ENCODE results near the gene GPC1. TPM values are rescaled to one million over a fixed set of nuclear protein-coding genes. Genes with fewer than 3 reads are reported as not detected.

GPC1 gene
- total and polyA plus RNA-seq, 2 donors (not counting 1 experiment from before 2014, with no cell fraction given) = 1.2 to 3.3 TPM

GRCh38 chr2:240445961-240446663, 10.6 kb downstream of the GPC1 start:
- H3K9me3 ChIP-seq (ENCODE audit: control extremely low read depth in 1 of 3, control insufficient read depth in 2 of 3, insufficient read depth in 1 of 3, low read length in 2 of 3) = no peaks in the 10 kb centered on the region
- Mint-ChIP-seq H3K27me3 (peaks cover 24% of the 10 kb centered on the region), H3K27ac (no peak overlapping the region), H3K4me3 (no peak overlapping the region), H3K9me3 (ENCODE audit: insufficient read depth) (no peaks in the 10 kb centered on the region), H3K4me1 (peaks cover 13% of the 10 kb centered on the region)
- H3K4me3 ChIP-seq (ENCODE audit: control extremely low read depth in 1 of 5, extremely low read depth in 1 of 5, insufficient read depth in 1 of 5, low read depth in 2 of 5, low read length in 4 of 5) = no peak overlapping the region
- intact Hi-C loops (cut with micrococcal nuclease) = no loop called here
- WGBS (ENCODE audit: insufficient coverage) = 86% methylated on average over 21 of the region's 24 CpGs
- ChIA-PET CTCF (no interaction called here), POLR2A (no interaction called here)
- H2AFZ ChIP-seq (ENCODE audit: insufficient read depth, low read depth, low read length, poor library complexity, severe bottlenecking) = no peak overlapping the region
- no peak for TF ChIP-seq CTCF (IDR thresholded peaks at IDR 0.05)
- no peak for TF ChIP-seq EZH2 (IDR thresholded peaks at IDR 0.05; ENCODE audit: borderline replicate concordance, insufficient read depth, low read depth, low read length, poor library complexity, severe bottlenecking)
- no peak for DNase-seq
- H4K20me1 ChIP-seq (ENCODE audit: control insufficient read depth, insufficient read depth, low read length, poor library complexity, severe bottlenecking) = no peaks in the 10 kb centered on the region
- H3K27ac ChIP-seq (ENCODE audit: low read length in 2 of 2) = no peak overlapping the region
- H3K79me2 ChIP-seq (ENCODE audit: control insufficient read depth, insufficient read depth, low read length) = no peaks in the 10 kb centered on the region
- no peaks in the 10 kb centered on the region for H3K36me3 ChIP-seq (replicated peaks in 1 of 2; ENCODE audit: control extremely low read depth in 1 of 2, control insufficient read depth in 1 of 2, extremely low read depth in 1 of 2, insufficient read depth in 2 of 2, low read length in 1 of 2)
- peaks cover 0 to 20% (median 3%) of the 10 kb centered on the region in 4 experiments for H3K27me3 ChIP-seq (replicated peaks in 1 of 4; ENCODE audit: control extremely low read depth in 1 of 4, control insufficient read depth in 3 of 4, insufficient read depth in 4 of 4, low read length in 3 of 4)
- H3K4me2 ChIP-seq (replicated peaks; ENCODE audit: low read depth, low read length, poor library complexity, severe bottlenecking) = no peak overlapping the region
- peaks cover 0 to 4% of the 10 kb centered on the region in 2 donors for H3K4me1 ChIP-seq (ENCODE audit: control insufficient read depth in 2 of 2, insufficient read depth in 2 of 2, low read length in 2 of 2)
- no peak for ATAC-seq (ENCODE audit: low read depth)
- no peak overlapping the region for H3K9ac ChIP-seq (ENCODE audit: low read length)

- Histone ChIP-seq H3K9me3 (ENCODE audit: control extremely low read depth in 1 of 3, control insufficient read depth in 2 of 3, insufficient read depth in 1 of 3, low read length in 2 of 3) (no peaks in the 10 kb centered on the region), H3K36me3 (replicated peaks in 1 of 2; ENCODE audit: control extremely low read depth in 1 of 2, control insufficient read depth in 1 of 2, extremely low read depth in 1 of 2, insufficient read depth in 2 of 2, low read length in 1 of 2) (no peaks in the 10 kb centered on the region), H3K4me1 (ENCODE audit: control insufficient read depth in 2 of 2, insufficient read depth in 2 of 2, low read length in 2 of 2) (peaks cover 4% of the 10 kb centered on the region in 2 donors), H3K4me3 (ENCODE audit: control extremely low read depth in 1 of 5, extremely low read depth in 1 of 5, insufficient read depth in 1 of 5, low read depth in 2 of 5, low read length in 4 of 5) (no peak overlapping the region), H2AFZ (ENCODE audit: insufficient read depth, low read depth, low read length, poor library complexity, severe bottlenecking) (no peak overlapping the region), H3K27ac (ENCODE audit: low read length in 2 of 2) (no peak overlapping the region), H4K20me1 (ENCODE audit: control insufficient read depth, insufficient read depth, low read length, poor library complexity, severe bottlenecking) (no peaks in the 10 kb centered on the region), H3K4me2 (replicated peaks; ENCODE audit: low read depth, low read length, poor library complexity, severe bottlenecking) (no peak overlapping the region), H3K79me2 (ENCODE audit: control insufficient read depth, insufficient read depth, low read length) (no peaks in the 10 kb centered on the region), H3K9ac (ENCODE audit: low read length) (no peak overlapping the region), H3K27me3 (replicated peaks in 1 of 4; ENCODE audit: control extremely low read depth in 1 of 4, control insufficient read depth in 3 of 4, insufficient read depth in 4 of 4, low read length in 3 of 4) (peaks cover 0 to 23% (median 8%) of the 10 kb centered on the region in 4 experiments)
- no peak overlapping the region for H3K4me3 Mint-ChIP-seq
- H3K27me3 Mint-ChIP-seq = peaks cover 24% of the 10 kb centered on the region
- WGBS (ENCODE audit: insufficient coverage) = 85% methylated on average over 12 of the region's 12 CpGs
- no peaks in the 10 kb centered on the region for H3K9me3 Mint-ChIP-seq (ENCODE audit: insufficient read depth)
- intact Hi-C loops (cut with micrococcal nuclease) = no loop called here
- CTCF ChIA-PET = no interaction called here
- DNase-seq = no peak
- ATAC-seq (ENCODE audit: low read depth) = no peak
- POLR2A ChIA-PET = no interaction called here
- H3K4me1 Mint-ChIP-seq = peaks cover 13% of the 10 kb centered on the region
- TF ChIP-seq CTCF (IDR thresholded peaks at IDR 0.05) (no peak), EZH2 (IDR thresholded peaks at IDR 0.05; ENCODE audit: borderline replicate concordance, insufficient read depth, low read depth, low read length, poor library complexity, severe bottlenecking) (no peak)
- H3K27ac Mint-ChIP-seq = no peak overlapping the region
These were observed 11.3 kb downstream of the GPC1 start for GRCh38 chr2:240446664-240447175.
